ENCODE measurements around the gene KMT2E.

- no peak for TF ChIP-seq CTCF (IDR thresholded peaks at IDR 0.05)
- TF ChIP-seq POLR2A (IDR thresholded peaks at IDR 0.05) = no peak
- TF ChIP-seq POLR2AphosphoS5 (IDR thresholded peaks at IDR 0.05) = no peak
These were observed 46.4 kb downstream of the KMT2E start for GRCh38 chr7:105060437-105060836.

Data from prostate gland (tissue), 2 donors.